Measurements from ENCODE around the gene CCNH.

DNA sequence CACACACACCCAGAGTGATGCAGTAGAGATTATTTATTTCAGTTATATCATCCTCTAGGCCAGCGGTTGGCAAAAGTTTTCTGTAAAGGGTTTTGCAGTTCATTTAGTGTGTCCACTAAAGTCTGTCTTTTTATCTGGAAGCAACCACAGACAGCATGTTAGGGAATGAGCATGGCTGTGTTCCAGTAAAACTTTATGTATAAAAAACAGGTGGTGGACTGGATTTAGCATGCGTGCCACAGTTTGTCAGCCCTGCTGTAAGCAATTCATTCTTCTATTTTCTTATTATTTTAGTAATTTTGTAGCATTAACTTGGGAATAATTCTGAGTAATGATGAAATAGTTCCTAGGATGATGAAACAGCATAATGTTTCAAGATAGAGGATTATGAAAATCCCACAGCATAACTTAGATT is 51.7 kb downstream of the CCNH start:
- TF ChIP-seq POLR2A (IDR thresholded peaks at IDR 0.05; ENCODE audit: low read depth, low read length): no peak
- TF ChIP-seq TAF1 (IDR thresholded peaks at IDR 0.05; ENCODE audit: borderline replicate concordance, low read depth, low read length): no peak
- no peak for TF ChIP-seq POLR2AphosphoS5 (IDR thresholded peaks at IDR 0.05; ENCODE audit: low read depth, low read length)
